Activated CD8-positive, alpha-beta memory T cell treated with anti-CD3 and anti-CD28 coated beads for 1 hour (primary cell): ENCODE results near the gene B4GALNT3.

ENCODE experiments used
- DNase-seq, 2 donors: peaks; one replicate each; pipeline ENCODE4 v3.0.0-alpha.2; 2020; ENCODE audit warnings: low read depth in 1 of 2; ENCODE audit errors: extremely low read depth in 1 of 2

Gene B4GALNT3

DNA sequence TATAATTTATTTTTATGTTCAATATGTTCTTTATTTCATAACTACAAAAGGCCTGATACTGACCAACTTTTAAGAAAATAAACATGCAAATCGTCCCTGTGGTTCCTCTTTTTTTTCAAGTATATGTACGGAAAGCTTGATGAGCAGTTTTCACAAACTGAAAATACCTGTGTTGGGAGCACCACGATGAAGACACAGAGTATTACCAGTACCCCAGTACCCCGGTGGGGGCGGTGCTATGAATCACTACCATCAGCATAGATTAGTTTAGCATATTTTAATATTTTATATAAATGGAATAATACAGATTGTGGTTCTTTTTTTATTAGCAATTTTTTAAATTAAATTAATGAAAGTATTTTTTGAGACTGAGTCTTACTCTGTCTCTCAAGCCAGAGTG, 7.0 kb downstream of the B4GALNT3 start:
- DNase-seq: no peak

DNA sequence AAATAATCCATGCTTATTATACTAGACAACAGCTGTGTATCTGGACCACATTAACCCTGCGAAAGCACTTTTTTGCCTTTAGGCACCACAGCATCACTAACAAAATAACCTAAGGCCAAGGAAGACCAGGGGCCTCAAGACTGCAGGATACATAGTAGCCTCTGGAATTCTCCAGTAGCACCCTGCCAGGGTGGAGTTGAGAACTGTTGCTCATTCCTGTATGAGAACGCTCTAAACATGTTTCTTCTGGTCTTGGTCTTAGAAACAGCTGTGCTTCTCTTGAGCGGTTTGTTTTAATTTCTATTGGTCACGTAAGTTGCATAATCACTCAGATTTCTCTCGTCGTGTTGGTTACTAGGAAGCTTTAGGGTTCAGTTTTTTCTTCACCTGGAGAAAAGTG, 7.9 kb downstream of the B4GALNT3 start:
- DNase-seq: no peak

DNA sequence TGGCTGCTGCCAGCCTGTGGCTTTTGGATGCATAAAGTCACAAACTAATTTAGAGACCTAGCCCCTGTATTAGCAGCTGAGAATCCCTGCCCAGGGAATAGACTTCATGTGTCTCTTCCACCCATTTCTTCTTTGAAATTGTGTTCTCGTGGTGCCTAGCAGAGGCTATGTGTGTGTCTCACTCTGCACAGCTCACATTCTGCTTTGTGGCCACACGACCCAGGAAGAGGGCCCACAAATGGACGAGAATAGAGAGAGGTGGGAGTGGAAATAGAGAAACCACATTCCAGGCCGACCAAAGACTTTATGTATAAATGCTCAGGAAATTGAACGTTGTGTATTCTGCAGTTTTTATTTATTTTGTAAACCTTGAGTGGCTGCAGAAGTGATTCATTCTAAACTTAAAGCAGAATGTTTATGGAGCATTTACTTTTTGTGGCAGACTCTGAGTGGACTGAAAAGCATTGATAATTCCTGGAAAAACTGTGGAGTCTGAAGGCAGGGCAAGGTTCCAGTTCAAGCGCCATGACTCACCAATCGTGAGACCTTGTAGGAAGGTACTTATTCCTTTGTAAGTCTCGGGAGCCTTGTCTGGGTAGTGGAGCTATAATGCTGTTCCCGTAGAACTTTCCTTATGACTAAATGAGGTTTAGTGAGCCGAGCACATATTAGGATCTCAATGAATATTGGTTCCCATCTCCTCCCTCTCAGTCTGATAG, 9.1 kb downstream of the B4GALNT3 start:
- no peak for DNase-seq

DNA sequence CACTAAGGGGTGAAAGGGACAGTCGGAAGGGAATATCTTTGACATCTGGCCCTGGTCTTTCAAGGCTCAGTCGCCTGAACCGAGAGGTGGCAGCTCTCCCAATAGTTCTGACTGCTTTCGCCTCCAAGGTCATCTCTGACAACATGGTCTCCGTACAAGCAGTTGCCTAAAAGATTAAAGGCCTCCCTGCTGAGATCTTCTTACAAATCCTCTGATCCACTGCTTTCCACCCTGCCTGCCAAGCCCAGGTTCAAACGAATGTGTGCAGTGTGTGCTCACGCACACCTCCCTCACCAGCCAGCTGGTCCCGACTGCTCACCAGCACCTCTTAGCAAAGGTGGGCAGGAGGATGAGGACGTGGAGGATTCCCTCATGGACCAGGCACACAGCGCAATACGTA, 10.4 kb downstream of the B4GALNT3 start:
- no peak for DNase-seq

DNA sequence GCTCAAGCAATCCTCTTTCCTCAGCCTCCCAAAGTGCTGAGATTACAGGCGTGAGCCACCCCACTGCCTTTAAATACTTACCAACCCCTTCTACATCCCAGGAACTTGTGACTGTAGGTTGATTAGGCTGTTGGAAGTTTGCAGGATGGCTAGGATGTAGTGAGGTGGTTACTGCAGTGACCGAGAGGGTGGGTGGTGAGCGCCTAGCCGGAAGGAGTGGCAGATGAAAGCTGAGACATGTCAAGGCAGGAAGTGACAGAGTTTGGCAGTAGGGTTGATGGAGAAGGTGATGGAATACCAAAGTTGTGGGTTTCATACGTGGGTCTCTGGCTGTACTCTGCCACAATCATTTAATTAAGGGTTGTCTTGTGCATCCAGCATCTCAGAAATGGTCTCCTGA, 13.5 kb downstream of the B4GALNT3 start:
- no peak for DNase-seq

DNA sequence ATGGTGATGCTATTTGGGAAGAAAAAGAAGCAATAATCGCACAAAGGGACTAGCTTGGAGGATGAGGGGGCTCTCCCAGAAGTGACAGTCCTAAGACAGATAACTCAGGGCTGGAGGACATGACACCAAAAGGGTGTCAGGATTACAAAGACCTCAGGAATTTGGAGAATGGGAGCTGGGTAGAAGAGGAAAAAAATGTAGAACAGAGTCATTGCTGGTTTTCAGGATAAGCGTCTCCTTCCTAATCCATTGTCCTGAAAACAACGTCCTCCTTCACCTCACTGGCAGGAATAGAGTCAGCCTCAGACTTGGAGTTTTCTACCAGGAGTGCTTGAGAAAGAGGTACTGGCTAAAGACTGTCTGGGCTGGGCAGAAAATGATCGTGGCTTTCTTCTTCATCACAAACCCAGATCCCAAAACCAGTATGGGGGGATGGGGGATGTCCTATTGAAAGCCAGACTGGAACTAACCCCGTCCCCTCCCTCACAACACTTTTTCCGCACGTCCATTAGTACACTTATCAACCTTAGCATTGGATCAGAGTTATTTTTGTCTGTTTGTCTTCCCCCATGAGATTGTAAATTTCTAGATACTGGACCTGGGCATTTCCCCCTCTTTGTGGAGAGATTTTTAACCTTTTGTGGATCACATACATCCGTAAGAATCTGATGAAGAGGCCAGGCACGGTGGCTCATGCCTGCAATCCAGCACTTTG, 14.3 kb downstream of the B4GALNT3 start:
- no peak for DNase-seq

GRCh38 chr12:475286-475685, 15.5 kb downstream of the B4GALNT3 start:
- DNase-seq: no peak

GRCh38 chr12:479161-479560, 19.4 kb downstream of the B4GALNT3 start:
- DNase-seq: no peak

- no peak for DNase-seq
These were observed 21.4 kb downstream of the B4GALNT3 start for GRCh38 chr12:480831-481816.

DNA sequence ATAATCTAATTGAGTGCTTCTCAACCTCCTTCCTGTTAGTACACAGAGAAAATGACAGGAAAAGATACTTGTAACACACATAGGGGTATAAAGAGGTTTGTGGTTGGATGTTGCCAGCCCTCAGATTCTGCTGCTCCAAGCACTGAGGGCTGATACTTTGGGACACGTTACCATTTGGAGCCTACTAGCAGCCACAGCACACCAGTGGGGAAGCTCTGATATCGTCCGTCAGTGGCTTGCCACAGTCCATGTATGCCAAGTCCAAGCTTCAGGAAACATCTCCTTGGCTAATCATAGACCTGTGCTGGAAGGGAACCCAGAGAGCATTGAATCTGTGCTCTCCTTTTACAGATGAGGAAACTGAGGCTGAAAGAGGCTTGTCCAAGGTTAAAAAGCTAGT, 22.3 kb downstream of the B4GALNT3 start:
- no peak for DNase-seq

GRCh38 chr12:484096-484495, 24.4 kb downstream of the B4GALNT3 start:
- no peak for DNase-seq

DNA sequence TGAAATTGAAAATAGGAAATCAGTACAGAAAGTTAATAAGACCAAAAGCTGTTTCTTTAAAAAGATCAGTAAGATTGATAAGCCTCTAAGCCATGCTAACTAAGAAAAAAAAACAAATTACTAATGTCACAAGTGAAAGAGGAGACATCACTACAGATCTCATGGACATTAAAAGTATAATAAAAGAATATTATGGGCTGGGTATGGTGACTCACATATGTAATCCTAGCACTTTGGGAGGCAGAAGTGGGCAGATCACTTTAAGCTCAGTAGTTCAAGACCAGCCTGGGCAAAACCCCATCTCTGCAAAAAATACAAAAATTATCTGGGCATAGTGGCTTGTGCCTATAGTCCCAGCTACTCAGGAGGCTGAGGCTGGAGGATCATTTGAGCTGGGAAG, 30.5 kb downstream of the B4GALNT3 start:
- DNase-seq: no peak

DNA sequence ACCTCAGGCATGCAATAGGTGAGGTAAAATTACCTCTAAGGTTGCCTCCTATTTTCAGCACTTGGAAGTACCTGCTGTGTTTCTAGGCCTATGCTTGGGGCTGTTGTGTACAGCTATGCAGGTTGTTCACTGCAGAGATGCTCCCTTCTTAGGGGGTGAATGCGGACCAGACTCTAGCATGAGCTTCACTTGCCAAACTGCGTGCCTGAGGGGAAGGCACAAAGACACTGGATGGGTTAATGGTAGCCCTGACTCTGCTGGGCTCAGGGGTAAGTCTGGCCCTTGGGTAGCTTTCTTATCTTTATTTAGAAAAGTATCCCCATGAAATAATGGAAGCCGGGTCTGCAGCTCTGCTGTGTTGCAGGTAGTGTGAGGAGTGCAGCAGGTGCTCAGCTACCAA, 35.7 kb downstream of the B4GALNT3 start:
- no peak for DNase-seq

DNA sequence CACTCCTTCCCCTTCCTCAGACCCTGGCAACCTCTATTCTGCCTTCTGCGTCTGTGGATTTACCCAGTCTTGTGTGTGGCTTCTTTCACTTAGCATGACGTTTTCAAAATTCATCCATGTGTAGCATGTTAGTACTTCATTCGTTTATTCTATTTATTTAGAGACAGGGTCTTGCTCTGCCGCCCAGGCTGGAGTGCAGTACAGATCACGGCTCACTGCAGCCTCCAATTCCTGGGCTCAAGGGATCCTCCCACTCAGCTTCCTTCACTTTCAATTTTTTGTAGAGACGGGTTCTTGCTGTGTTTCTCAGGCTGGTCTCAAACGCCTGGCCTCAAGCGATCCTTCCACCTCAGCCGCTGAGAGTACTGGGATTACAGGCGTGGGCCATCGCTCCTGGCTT, 37.0 kb downstream of the B4GALNT3 start:
- DNase-seq: no peak

DNA sequence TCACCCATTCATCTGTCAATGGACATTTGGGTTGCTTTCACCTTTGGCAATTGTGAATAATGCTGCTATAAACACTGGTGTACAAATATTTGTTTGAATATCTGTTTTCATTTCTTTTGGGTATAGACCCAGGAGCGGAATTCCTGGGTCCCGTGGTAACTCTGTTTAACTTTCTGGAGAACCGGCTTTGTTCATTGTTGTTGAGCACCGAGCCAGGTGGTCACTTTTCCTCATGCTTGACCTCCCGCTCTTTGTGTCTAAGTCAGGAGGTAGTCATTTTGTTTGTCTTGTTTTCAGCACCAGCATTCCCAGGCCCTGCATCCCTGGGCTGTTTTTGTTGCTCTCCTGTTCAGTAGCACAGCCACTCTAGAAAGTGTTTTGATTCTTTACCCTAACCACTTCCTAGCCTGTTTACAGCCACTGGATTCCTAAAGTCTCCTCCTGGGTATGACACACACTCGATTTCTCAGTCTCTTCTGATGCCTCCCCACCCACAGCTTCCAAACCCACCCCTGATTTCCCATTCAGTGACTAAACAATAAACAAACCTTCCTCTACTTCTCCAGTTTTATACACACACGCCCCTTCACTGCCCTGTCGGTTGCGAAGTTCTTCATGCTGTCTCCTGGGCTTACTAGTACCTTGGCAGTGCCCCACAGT, 37.9 kb downstream of the B4GALNT3 start:
- DNase-seq: no peak

DNA sequence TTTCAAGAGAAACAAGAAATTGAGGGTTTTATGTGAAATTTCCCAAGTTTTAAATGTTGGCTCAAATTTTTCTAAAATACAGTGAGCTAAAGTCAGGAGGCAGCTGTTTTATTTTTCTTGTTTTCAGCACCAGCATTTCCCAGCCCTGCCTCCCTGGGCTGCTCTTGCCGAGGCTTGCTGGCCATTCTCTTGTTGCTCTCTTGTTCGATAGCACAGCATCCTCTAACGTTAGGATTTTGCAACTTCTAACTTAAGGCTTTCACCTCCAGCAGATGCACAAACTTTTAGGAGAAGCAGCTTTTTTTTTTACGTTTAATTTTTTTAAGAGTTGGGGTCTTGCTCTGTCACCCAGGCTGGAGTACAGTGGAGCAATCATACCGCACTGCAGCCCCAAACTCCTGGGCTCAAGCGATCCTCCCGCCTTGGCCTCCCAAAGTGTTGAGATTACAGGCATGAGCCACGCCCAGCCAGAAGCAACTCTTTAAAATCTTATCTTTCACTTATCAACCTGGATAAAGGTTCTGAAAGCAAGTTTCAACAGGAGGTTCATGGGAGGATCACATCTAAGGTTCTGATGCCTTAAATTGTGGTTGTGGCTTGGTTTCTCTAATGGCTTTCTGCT, 40.2 kb downstream of the B4GALNT3 start:
- no peak for DNase-seq

DNA sequence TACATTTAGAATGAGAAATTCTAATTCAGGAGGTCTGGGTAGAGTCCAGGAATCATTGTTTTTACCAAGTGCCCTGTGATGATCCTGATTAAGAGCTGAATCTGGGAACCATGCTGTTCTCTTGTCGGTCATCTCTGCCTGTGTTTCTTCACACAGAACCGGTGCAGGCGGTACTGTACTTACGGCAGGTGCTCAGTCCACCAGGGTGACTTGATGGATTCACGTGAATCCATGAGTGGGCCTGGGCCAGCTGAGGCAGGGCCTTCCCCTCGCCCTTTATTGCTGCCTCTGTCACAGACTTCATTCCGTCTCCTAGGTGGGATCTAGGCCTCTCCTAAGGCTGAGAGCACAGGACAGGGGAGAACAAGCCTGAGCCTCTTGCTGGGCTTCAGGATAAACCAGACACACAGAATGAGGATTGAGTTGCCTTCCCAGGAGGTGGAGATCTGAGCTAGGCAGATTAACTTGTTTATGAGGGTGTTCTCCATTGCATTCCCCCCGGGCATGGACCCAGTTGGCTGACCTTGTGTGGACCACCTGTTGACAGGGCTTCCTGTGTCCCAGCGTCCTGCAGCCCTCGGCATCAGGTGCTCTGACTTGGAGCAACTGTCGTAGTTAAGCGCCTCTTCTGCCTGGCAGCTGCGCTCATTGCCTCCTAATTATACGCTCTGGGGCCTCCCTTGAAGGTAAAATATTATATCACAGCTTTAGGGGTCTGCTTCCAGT, 42.1 kb downstream of the B4GALNT3 start:
- no peak for DNase-seq

- DNase-seq: no peak
These were observed 43.5 kb downstream of the B4GALNT3 start for GRCh38 chr12:503111-503761.

DNA sequence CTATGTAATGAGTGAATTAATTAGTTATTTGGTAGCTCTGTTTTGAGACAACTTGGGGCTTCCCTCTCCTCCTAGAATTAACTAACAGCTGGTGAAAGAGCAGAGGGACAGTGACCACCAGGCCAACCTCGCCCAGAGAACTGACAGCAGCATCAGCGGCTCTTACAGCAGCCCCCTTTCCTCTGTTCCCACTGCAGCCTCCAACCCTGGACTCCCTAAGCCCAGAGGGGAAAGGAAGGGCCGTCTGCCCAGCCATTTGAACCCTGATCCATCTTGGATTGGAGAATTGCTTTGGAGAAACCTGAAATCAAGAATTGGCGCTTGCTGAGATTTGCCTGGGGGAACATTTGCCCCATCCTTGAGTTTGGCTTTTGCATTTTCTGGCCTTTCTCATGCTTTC, 45.5 kb downstream of the B4GALNT3 start:
- no peak for DNase-seq
